Left kidney (tissue), 2 donors: ENCODE results near the gene CTBP2. TPM values are rescaled to one million over a fixed set of nuclear protein-coding genes. Genes with fewer than 3 reads are reported as not detected.
A peak's percentile ranks its signal among the peaks of the same experiment; 100 is the strongest.
"Not testable (repeated sequence)": the region's sequence is repeated elsewhere in the genome, so short reads cannot be mapped to it uniquely, and the experiment has no call there.

Source experiments
- DNase-seq: peaks from one replicate; pipeline ENCODE4 v3.0.0-alpha.2; 2013
- polyA plus RNA-seq: library from polyadenylated mRNA; unstranded; fragments of 120-200 nt; gene quantifications from one replicate; pipeline ENCODE4 v1.2.1, GENCODE V29; 2013; ENCODE audit not compliant: insufficient read length

CTBP2 gene
- polyA plus RNA-seq, 1 donor = 83.5 TPM

GRCh38 chr10:125160856-125161706, 718 bp upstream of the CTBP2 start:
- peak; percentile 85 for DNase-seq

- DNase-seq = no peak
These were observed 854 bp downstream of the CTBP2 start for GRCh38 chr10:125159486-125159931.

DNA sequence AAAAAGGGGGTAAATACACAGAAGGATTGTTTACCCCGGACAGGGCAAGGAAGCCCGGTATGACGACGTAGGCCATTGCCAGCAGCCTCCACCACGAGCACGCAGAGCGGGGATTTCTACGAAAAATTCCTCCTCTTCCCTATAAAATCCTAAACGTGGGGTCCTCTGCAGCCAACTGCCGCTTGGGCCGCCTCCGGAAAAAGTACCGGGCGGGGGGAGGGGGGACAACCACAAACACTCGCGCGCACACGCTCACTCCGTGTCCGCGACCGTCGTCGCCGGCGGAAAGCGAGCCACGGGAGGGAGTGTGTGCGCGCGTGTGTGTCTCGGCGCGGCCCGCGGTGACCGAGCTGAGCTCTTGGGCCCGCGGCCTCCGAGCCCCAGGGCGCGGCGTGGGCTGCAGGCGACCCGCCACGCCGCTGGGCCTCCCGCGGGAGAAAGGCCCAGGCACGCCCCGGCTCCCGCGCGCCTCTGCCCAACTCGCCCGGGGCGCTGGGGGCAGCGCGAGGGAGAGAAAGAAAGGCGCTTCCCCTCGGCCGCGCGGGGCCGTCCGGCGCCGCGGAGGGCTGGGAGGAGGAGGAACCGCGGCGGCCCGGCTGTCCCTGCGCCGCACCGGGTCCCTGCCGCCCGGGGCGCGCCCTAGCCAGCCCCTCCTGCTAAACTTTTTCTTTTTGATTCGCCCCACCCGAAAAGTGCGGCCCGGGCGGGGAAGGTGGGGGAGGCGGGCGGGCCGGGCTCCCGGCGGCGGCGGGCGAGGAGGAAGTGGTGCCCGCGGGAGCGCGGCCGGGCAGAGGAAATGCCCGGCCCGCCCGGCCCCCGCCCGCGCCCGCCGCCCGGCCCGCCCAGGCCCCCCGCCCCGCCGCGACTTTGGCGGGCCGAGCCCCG, 1.5 kb downstream of the CTBP2 start:
- no peak for DNase-seq

DNA sequence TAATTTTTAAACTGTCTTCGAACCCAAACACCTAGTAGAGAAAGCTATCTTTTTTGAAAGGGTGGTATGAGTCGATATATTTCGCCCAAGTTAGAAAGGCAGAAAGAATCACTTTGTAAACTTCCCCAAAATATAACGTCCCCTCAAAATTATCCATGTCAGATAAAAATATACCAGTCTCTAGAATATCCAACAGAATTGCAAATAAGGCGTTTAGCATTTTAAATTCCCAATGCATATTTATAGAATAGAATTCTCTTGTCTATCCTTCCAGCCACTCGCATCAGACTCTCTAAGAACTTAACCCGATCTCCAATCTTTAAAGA, 2.1 kb downstream of the CTBP2 start:
- no peak for DNase-seq

GRCh38 chr10:125157505-125157904, 2.9 kb downstream of the CTBP2 start:
- DNase-seq = no peak

DNA sequence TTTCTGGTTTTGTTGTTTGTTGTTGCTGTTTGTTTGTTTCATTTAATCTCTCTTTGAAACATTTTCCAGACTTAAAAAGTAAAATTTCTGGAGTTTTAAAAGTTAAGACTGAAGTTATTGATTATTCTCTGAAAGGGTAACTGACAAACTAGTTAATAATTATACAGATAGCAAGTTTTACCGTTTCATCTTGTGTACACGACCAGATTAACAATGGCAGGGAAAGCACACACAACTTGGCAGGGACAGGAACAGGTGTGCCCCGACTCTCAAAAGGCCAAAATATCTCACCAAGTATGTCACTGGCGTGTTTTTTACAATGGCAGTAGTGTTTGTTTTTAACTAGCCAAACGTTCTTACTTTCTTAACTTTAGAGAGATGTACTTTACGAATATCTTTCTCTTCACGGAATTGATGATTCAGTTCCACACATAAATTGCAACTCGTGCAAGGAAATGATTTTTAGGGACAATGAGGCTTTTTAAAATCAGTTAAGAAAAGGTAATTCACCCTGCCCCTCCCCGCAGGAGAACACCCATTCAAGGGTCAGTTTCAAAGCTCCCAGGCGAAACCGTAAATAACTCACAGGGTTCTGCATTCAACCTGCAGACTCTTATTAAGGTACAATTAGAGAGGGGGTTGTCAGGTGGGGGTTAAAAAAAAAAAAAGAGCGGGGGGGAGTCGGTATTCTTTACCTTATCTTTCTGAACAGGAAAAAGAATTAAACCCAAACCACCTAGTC, 3.5 kb downstream of the CTBP2 start:
- DNase-seq = no peak

GRCh38 chr10:125156196-125156595, 4.2 kb downstream of the CTBP2 start:
- no peak for DNase-seq

DNA sequence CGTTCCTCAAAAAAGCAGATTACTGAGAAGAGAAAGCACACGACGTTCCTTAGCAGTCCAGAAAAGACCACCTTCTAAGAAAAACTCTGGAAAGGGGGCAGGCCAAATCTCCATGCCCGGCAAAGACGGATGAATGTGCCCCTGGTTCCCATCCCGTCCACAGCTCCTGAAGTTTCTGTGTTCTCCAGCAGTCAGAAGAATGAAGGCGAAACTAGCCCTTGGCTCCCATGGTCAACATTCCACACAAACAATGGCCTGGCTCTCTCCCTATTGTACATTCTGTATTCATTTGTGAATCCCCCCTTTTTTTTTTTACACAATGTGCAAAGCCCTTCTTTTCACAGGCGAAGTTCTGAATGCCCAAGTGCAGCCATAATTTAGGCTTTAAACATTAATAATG, 5.3 kb downstream of the CTBP2 start:
- no peak for DNase-seq

DNA sequence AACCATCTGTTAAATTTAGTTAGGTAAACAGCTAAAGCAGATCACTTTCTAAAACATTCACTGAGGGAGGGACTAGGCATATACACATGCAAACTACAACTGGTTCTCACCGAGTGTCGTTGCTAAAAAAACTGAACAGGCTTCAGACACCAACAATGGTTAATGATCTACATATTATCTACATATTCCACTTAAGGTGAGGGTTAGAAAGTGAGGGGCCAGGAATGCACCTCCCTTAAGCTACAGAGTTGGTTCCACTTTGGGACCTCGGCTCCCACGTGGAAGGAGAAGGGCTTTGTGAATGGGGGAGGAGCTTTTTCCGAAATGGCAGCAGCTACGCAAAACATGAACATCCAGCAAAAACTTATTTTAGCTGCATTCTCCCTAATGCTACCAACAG, 5.8 kb downstream of the CTBP2 start:
- DNase-seq = no peak

GRCh38 chr10:125153703-125154490, 6.5 kb downstream of the CTBP2 start:
- DNase-seq = no peak

- no peak for DNase-seq
These were observed 7.7 kb downstream of the CTBP2 start for GRCh38 chr10:125152450-125153368.

DNA sequence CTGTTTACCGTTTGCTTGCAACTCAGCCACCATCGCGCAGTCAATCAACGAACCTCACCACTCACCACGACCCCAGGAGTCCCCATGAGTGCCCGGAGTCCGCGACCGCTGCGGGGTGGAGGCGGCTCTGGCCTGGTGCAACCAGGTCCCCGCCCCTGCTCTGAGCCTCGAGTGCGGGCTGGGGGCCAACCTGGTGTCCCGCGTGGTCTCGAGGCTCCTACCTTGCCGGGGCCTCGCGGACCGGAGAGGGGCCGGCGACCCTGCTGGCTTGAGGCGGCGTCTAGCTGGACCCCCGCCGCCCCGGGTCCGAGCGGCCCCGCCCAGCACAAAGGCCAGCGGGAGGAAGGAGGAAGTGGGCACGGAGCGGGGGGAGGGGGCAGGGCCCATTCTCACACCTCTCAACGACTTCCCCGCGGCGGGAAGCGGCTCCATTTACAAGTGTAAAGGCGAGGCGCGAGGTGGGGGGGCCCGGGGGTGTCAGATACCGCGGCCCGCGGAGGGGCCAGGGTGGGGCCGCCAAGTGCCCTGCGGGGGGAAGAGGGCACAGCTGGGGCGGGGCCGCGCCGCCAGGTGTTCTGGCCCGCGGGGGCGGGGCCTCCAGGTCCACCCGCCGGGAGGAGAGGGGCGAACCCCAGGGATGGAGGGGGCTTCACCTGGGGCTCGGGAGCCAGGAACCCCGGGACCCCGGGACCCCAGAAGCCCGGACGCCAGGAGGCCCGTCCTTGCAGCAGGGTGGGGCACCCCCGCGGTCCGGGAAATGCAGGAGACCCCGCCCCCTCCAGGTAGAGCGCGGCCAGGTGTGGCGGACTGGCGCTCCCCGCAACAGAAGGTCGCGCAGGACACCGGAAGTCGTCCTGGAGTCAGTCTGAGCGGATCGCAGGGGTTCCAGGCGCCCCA, 8.6 kb downstream of the CTBP2 start:
- no peak for DNase-seq

DNA sequence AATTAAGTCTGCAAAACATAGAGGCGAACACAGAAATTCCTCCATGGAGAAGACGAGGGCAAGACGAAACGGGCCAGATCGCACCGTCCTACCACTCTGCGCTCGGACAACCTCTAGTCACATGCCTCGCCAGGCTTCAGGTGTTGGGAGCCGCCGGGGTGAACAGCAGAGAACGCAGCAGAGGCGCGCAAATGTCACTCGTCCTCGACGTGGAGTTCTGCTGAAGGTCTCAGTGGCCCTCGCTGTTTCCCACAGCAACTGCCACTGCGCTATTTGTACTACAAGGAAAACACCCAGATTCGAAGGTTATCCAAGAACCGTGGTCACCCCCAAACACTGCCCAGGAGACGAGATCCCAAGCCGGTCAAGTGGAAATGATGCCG, 9.2 kb downstream of the CTBP2 start:
- DNase-seq = no peak

DNA sequence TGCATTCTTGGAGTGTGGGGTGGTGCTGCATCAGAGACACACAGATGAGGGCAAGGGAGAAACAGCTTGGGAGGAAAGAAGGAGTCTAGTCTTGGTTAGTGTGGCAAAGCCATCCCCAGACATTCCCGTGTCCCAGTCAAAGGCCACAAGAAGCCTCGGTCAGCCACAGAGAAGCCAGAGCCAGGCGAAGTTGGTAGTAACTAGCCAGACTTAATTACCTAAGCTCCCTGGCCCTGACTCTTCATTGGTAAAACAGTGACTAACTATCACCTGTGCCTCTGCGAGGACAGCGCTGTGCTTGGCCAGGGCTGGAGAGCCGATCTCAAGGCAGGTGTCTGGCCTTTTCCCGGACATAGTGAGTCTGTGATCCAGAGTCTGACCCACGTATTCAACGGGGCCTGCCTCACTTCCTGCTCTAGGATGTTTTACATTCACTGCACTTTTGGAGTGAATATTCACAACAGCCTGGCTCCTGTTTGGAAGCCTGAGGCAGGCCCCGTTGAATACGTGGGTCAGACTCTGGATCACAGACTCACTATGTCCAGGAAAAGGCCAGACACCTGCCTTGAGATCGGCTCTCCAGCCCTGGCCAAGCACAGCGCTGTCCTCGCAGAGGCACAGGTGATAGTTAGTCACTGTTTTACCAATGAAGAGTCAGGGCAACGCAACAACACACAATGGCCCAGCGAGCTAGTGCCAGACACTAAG, 9.8 kb downstream of the CTBP2 start:
- DNase-seq = not testable (repeated sequence)

DNA sequence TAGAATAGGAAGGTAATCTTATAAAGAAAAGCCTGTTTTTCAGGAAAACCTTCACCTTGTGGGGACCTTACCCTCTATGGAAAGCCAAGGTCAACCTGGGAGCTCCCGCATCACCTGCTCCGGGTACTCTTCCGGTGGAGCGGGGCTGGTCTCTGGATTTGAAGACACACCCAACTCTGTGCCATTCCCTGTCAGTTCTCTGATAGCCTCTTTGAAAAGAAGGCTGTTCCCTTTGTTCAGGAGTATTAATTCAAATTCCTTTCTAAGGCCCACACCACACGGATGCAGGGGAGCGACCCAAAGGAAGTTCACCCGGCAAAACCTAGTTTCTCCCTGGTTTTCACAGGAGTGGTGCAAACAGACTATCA, 10.7 kb downstream of the CTBP2 start:
- DNase-seq = no peak

GRCh38 chr10:125149036-125149679, 11.2 kb downstream of the CTBP2 start:
- no peak for DNase-seq

- DNase-seq = no peak
These were observed 11.8 kb downstream of the CTBP2 start for GRCh38 chr10:125148528-125148927.

DNA sequence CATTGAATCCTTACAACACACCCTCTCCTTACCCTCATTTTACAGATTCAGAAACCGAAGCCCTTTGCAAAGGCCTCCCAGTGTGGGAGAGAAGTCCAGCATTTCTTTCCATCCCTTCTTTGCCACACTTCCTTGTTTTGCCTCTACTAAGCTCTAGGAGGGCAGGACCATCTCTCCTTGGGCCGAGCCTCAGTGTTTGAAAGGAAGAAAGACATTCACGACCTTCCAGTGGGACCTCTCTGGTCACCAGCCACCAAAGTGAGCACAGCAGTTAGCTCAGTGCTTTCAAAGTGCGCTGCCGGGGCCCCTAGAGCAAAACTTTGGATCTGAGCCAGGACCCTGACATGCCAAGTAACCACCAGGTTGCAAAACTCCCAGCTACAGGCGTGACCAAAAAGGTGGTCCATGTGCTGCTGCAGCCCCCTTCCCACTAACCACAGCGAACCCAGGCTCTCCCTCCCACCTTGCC, 12.4 kb downstream of the CTBP2 start:
- DNase-seq = no peak
